Osteoblast (primary cell): ENCODE measurements around the gene SREK1. TPM values are rescaled to one million over a fixed set of nuclear protein-coding genes. Genes with fewer than 3 reads are reported as not detected.

Experiments used
- DNase-seq: peaks from one replicate; pipeline ENCODE4 v3.0.0; 2011; ENCODE audit warnings: low spot score, mixed read lengths; ENCODE audit not compliant: insufficient read length; ENCODE audit errors: missing footprints
- H2AFZ ChIP-seq: 2 replicates; pipeline ENCODE4 v1.6.0; 2011; ENCODE audit warnings: mild to moderate bottlenecking, low read length
- H3K27ac ChIP-seq: 2 replicates; pipeline ENCODE4 v1.5.1; 2011; ENCODE audit warnings: mild to moderate bottlenecking, low read depth, low read length, moderate library complexity
- H3K27me3 ChIP-seq: 2 replicates; pipeline ENCODE4 v1.6.0; 2012; ENCODE audit warnings: mild to moderate bottlenecking, control low read depth, inconsistent platforms, low read length, moderate library complexity; ENCODE audit not compliant: insufficient read depth
- H3K36me3 ChIP-seq: 2 replicates; pipeline ENCODE4 v1.5.1; 2011; ENCODE audit warnings: mild to moderate bottlenecking, low read length, control low read depth, moderate library complexity; ENCODE audit not compliant: insufficient read depth
- H3K4me1 ChIP-seq: 2 replicates; pipeline ENCODE4 v1.5.1; 2011; ENCODE audit warnings: mild to moderate bottlenecking, low read length, control low read depth, moderate library complexity; ENCODE audit not compliant: insufficient read depth
- H3K4me2 ChIP-seq: 2 replicates; pipeline ENCODE4 v1.6.0; 2011; ENCODE audit warnings: mild to moderate bottlenecking, low read length; ENCODE audit not compliant: insufficient read depth
- H3K4me3 ChIP-seq: fragments of 200-600 bp; sonication (generic); 3 replicates; pipeline ENCODE4 v1.5.1; 2012; ENCODE audit warnings: mild to moderate bottlenecking, low read length, inconsistent platforms; ENCODE audit not compliant: insufficient read depth
- H3K79me2 ChIP-seq: 2 replicates; pipeline ENCODE4 v1.6.0; 2012; ENCODE audit warnings: mild to moderate bottlenecking, low read length, control low read depth, inconsistent platforms; ENCODE audit not compliant: insufficient read depth
- H3K9me3 ChIP-seq: 2 replicates; pipeline ENCODE4 v1.5.1; 2011; ENCODE audit warnings: low read depth, low read length, control low read depth
- H4K20me1 ChIP-seq: 2 replicates; pipeline ENCODE4 v1.6.0; 2012; ENCODE audit warnings: mild to moderate bottlenecking, low read length, control low read depth; ENCODE audit not compliant: insufficient read depth
- total RNA-seq: library from RNA; depleted of rRNA; stranded (reverse); fragments of >200 nt; gene quantifications from 2 replicates; pipeline ENCODE4 v1.2.3, GENCODE V29; 2012
- TF ChIP-seq, protein P1 (sequence below): IDR thresholded peaks from 2 replicates; pipeline ENCODE4 v1.5.1; 2011; ENCODE audit warnings: mild to moderate bottlenecking, low read depth, low read length, moderate library complexity; ENCODE audit errors: extremely low read depth

SREK1 gene
- total RNA-seq, 1 donor = 86.5 TPM

DNA sequence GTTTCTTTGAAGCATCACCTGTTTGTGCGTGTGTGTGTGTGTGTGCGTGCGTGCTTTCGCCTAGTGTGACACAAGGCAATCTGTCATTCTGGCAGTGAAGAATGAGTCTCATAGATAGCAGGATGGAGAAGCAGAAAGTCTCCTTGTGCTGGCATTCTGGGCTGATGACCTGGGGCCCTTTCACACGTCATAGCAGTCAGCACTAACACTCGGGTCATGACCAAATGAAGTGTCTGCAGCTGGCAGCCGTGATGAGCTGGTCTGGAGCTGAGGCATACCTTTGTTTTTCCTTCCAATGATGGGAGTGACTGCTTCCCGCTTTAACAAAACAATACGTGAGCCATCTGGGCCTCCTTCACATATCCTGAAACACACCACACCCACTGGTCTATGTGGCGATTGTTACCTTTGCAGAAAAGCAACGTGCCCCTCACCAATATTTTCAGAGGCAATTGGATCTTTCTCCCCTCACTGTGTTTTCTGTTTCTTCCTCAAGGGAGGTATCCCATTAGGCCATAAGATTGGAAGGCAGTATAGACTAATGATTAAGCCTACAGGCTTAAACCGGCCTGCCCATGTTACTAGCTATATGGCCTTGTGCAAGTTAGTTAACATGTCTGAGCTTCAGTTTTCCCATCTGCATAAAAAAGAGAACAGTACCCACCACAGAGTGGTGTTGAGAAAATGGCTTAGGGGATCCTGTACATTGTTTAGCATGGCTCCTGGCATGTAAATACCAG, 88.8 kb downstream of the SREK1 start:
- no peak overlapping the region for H3K4me2 ChIP-seq
- no peaks in the 10 kb centered on the region for H4K20me1 ChIP-seq
- no peaks in the 10 kb centered on the region for H3K4me1 ChIP-seq
- TF ChIP-seq, protein P1, sequence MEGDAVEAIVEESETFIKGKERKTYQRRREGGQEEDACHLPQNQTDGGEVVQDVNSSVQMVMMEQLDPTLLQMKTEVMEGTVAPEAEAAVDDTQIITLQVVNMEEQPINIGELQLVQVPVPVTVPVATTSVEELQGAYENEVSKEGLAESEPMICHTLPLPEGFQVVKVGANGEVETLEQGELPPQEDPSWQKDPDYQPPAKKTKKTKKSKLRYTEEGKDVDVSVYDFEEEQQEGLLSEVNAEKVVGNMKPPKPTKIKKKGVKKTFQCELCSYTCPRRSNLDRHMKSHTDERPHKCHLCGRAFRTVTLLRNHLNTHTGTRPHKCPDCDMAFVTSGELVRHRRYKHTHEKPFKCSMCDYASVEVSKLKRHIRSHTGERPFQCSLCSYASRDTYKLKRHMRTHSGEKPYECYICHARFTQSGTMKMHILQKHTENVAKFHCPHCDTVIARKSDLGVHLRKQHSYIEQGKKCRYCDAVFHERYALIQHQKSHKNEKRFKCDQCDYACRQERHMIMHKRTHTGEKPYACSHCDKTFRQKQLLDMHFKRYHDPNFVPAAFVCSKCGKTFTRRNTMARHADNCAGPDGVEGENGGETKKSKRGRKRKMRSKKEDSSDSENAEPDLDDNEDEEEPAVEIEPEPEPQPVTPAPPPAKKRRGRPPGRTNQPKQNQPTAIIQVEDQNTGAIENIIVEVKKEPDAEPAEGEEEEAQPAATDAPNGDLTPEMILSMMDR = no peak
- DNase-seq = no peak
- H3K9me3 ChIP-seq = no peaks in the 10 kb centered on the region
- H3K27ac ChIP-seq = no peak overlapping the region
- no peaks in the 10 kb centered on the region for H3K79me2 ChIP-seq
- no peaks in the 10 kb centered on the region for H3K36me3 ChIP-seq
- no peak overlapping the region for H3K4me3 ChIP-seq
- peaks cover 12% of the 10 kb centered on the region for H3K27me3 ChIP-seq
- H2AFZ ChIP-seq = no peak overlapping the region

Other genes starting within 250 kb of the SREK1 start
- gene ERBIN, start 217.7 kb upstream of the SREK1 start, total RNA-seq = 189 and 199 TPM in 2 replicates